Measurements from ENCODE around the gene MLH1.

Gene MLH1

GRCh38 chr3:36989568-36989967, 3.8 kb upstream of the MLH1 start:
- peak overlapping the region in 1 of 2 experiments; percentile 47 for H3K27ac ChIP-seq (ENCODE audit: insufficient read depth in 1 of 2, low read depth in 1 of 2, low read length in 2 of 2, poor library complexity in 1 of 2, severe bottlenecking in 2 of 2)
- DNase-seq: peak in 1 of 3 donors; percentile 18
- H3K36me3 ChIP-seq (ENCODE audit: control insufficient read depth in 4 of 4, insufficient read depth in 4 of 4, low read length in 3 of 4): peaks cover 17 to 47% (median 24%) of the 10 kb centered on the region in 4 experiments
- no peaks in the 10 kb centered on the region for H3K27me3 ChIP-seq (replicated peaks in 2 of 5; ENCODE audit: control insufficient read depth in 4 of 5, insufficient read depth in 5 of 5, low read length in 4 of 5)
- H3K4me3 ChIP-seq (ENCODE audit: control insufficient read depth in 1 of 7, extremely low read depth in 1 of 7, insufficient read depth in 4 of 7, low read depth in 2 of 7, low read length in 6 of 7): peak overlapping the region in 4 of 7 experiments; percentile 23 to 93 (median 46)
- POLR2A ChIA-PET: interaction anchor here (0.7 kb wide), 1 partner anchor 82 kb away, joined by 3 read pairs; no protein-coding TSS in a partner anchor
- peaks cover 35 to 54% (median 43%) of the 10 kb centered on the region in 4 experiments for H3K4me1 ChIP-seq (ENCODE audit: control extremely low read depth in 1 of 4, control insufficient read depth in 4 of 4, insufficient read depth in 4 of 4, low read length in 3 of 4)
- H3K9me3 ChIP-seq (ENCODE audit: control extremely low read depth in 1 of 5, control insufficient read depth in 4 of 5, insufficient read depth in 2 of 5, low read depth in 1 of 5, low read length in 4 of 5): no peaks in the 10 kb centered on the region
- CTCF ChIA-PET: interaction anchor here (0.6 to 2.7 kb wide), 8 partner anchors 10 to 113 kb away, joined by 3 to 7 read pairs (median 5); no protein-coding TSS in a partner anchor

GRCh38 chr3:36991147-36991546, 2.2 kb upstream of the MLH1 start:
- Histone ChIP-seq H3K9me3 (ENCODE audit: control extremely low read depth in 1 of 5, control insufficient read depth in 4 of 5, insufficient read depth in 2 of 5, low read depth in 1 of 5, low read length in 4 of 5) (no peaks in the 10 kb centered on the region), H3K4me1 (ENCODE audit: control extremely low read depth in 1 of 4, control insufficient read depth in 4 of 4, insufficient read depth in 4 of 4, low read length in 3 of 4) (peaks cover 35 to 55% (median 43%) of the 10 kb centered on the region in 4 experiments), H3K27me3 (replicated peaks in 2 of 5; ENCODE audit: control insufficient read depth in 4 of 5, insufficient read depth in 5 of 5, low read length in 4 of 5) (no peaks in the 10 kb centered on the region), H3K27ac (ENCODE audit: insufficient read depth in 1 of 2, low read depth in 1 of 2, low read length in 2 of 2, poor library complexity in 1 of 2, severe bottlenecking in 2 of 2) (peak overlapping the region; percentile 25 to 98), H3K4me3 (ENCODE audit: control insufficient read depth in 1 of 7, extremely low read depth in 1 of 7, insufficient read depth in 4 of 7, low read depth in 2 of 7, low read length in 6 of 7) (peak overlapping the region in 6 of 7 experiments; percentile 80 to 93 (median 86)), H3K36me3 (ENCODE audit: control insufficient read depth in 4 of 4, insufficient read depth in 4 of 4, low read length in 3 of 4) (peaks cover 6 to 36% (median 13%) of the 10 kb centered on the region in 4 experiments)
- CTCF ChIA-PET: interaction anchor here (2.0 kb wide), 2 partner anchors 34 to 47 kb away, joined by 7 read pairs; partner anchors contain the start of gene TRANK1
- WGBS (ENCODE audit: insufficient coverage): 100% methylated on average over 2 of the region's 3 CpGs
- POLR2A ChIA-PET: no interaction called here
- DNase-seq: no peak

- Histone ChIP-seq H3K4me1 (ENCODE audit: control extremely low read depth in 1 of 4, control insufficient read depth in 4 of 4, insufficient read depth in 4 of 4, low read length in 3 of 4) (peaks cover 35 to 55% (median 43%) of the 10 kb centered on the region in 4 experiments), H3K36me3 (ENCODE audit: control insufficient read depth in 4 of 4, insufficient read depth in 4 of 4, low read length in 3 of 4) (peaks cover 0 to 37% (median 12%) of the 10 kb centered on the region in 4 experiments), H3K9me3 (ENCODE audit: control extremely low read depth in 1 of 5, control insufficient read depth in 4 of 5, insufficient read depth in 2 of 5, low read depth in 1 of 5, low read length in 4 of 5) (no peaks in the 10 kb centered on the region), H3K27ac (ENCODE audit: insufficient read depth in 1 of 2, low read depth in 1 of 2, low read length in 2 of 2, poor library complexity in 1 of 2, severe bottlenecking in 2 of 2) (peak overlapping the region; percentile 92 to 98), H3K4me3 (ENCODE audit: control insufficient read depth in 1 of 7, extremely low read depth in 1 of 7, insufficient read depth in 4 of 7, low read depth in 2 of 7, low read length in 6 of 7) (peak overlapping the region; percentile 51 to 93 (median 85)), H3K27me3 (replicated peaks in 2 of 5; ENCODE audit: control insufficient read depth in 4 of 5, insufficient read depth in 5 of 5, low read length in 4 of 5) (no peaks in the 10 kb centered on the region)
- ChIA-PET POLR2A (interaction anchor here (1.2 to 1.6 kb wide), 3 partner anchors 13 to 48 kb away, joined by 3 to 5 read pairs (median 4); partner anchors contain the start of gene TRANK1), CTCF (interaction anchor here (0.8 to 2.1 kb wide), 6 partner anchors 10 to 88 kb away, joined by 3 to 7 read pairs (median 5); partner anchors contain the start of gene TRANK1)
- peak in 2 of 3 donors; percentile 50 to 63 for DNase-seq
- WGBS (ENCODE audit: insufficient coverage): 10% methylated on average over 20 of the region's 24 CpGs
These were observed 1.2 kb upstream of the MLH1 start for GRCh38 chr3:36991923-36992805.

GRCh38 chr3:36992806-36993325, 452 bp upstream of the MLH1 start, which contains the start of gene EPM2AIP1:
Gene EPM2AIP1, minus strand, starts transcription at chr3:36993131. Its CDS starts 54 bp downstream, at chr3:36993077.
- 0% methylated on average over 37 of the region's 48 CpGs for whole genome bisulfite sequencing (ENCODE audit: insufficient coverage)
- H3K4me3 ChIP-seq (ENCODE audit: control insufficient read depth in 1 of 7, extremely low read depth in 1 of 7, insufficient read depth in 4 of 7, low read depth in 2 of 7, low read length in 6 of 7): peak within 1 kb of the TSS; percentile 51 to 93 (median 85)
- no peaks in the 10 kb centered on the region for H3K27me3 ChIP-seq (replicated peaks in 2 of 5; ENCODE audit: control insufficient read depth in 4 of 5, insufficient read depth in 5 of 5, low read length in 4 of 5)
- peaks cover 0 to 37% (median 14%) of the 10 kb centered on the region in 4 experiments for H3K36me3 ChIP-seq (ENCODE audit: control insufficient read depth in 4 of 4, insufficient read depth in 4 of 4, low read length in 3 of 4)
- CTCF ChIA-PET: interaction anchor here (0.8 to 2.1 kb wide), 6 partner anchors 10 to 88 kb away, joined by 3 to 7 read pairs (median 4); partner anchors contain the start of gene TRANK1
- peaks cover 35 to 55% (median 43%) of the 10 kb centered on the region in 4 experiments for H3K4me1 ChIP-seq (ENCODE audit: control extremely low read depth in 1 of 4, control insufficient read depth in 4 of 4, insufficient read depth in 4 of 4, low read length in 3 of 4)
- H3K27ac ChIP-seq (ENCODE audit: insufficient read depth in 1 of 2, low read depth in 1 of 2, low read length in 2 of 2, poor library complexity in 1 of 2, severe bottlenecking in 2 of 2): peak within 1 kb of the TSS; percentile 97 to 98
- no peaks in the 10 kb centered on the region for H3K9me3 ChIP-seq (ENCODE audit: control extremely low read depth in 1 of 5, control insufficient read depth in 4 of 5, insufficient read depth in 2 of 5, low read depth in 1 of 5, low read length in 4 of 5)
- POLR2A ChIA-PET: interaction anchor here (0.7 to 1.6 kb wide), 5 partner anchors 12 to 186 kb away, joined by 3 to 5 read pairs (median 3); partner anchors contain the start of gene TRANK1
- DNase-seq: no peak

GRCh38 chr3:37014620-37015019, 21.3 kb downstream of the MLH1 start:
- Histone ChIP-seq H3K4me1 (ENCODE audit: control extremely low read depth in 1 of 4, control insufficient read depth in 4 of 4, insufficient read depth in 4 of 4, low read length in 3 of 4) (no peaks in the 10 kb centered on the region), H3K27me3 (replicated peaks in 2 of 5; ENCODE audit: control insufficient read depth in 4 of 5, insufficient read depth in 5 of 5, low read length in 4 of 5) (no peaks in the 10 kb centered on the region), H3K36me3 (ENCODE audit: control insufficient read depth in 4 of 4, insufficient read depth in 4 of 4, low read length in 3 of 4) (peaks cover 18 to 66% (median 46%) of the 10 kb centered on the region in 4 experiments), H3K27ac (ENCODE audit: insufficient read depth in 1 of 2, low read depth in 1 of 2, low read length in 2 of 2, poor library complexity in 1 of 2, severe bottlenecking in 2 of 2) (no peak overlapping the region), H3K4me3 (ENCODE audit: control insufficient read depth in 1 of 7, extremely low read depth in 1 of 7, insufficient read depth in 4 of 7, low read depth in 2 of 7, low read length in 6 of 7) (no peak overlapping the region), H3K9me3 (ENCODE audit: control extremely low read depth in 1 of 5, control insufficient read depth in 4 of 5, insufficient read depth in 2 of 5, low read depth in 1 of 5, low read length in 4 of 5) (no peaks in the 10 kb centered on the region)
- DNase-seq: no peak
- CTCF ChIA-PET: no interaction called here
- 100% methylated on average over 2 of the region's 2 CpGs for WGBS (ENCODE audit: insufficient coverage)
- POLR2A ChIA-PET: no interaction called here

- CTCF ChIA-PET: no interaction called here
- H3K36me3 ChIP-seq (ENCODE audit: control insufficient read depth in 4 of 4, insufficient read depth in 4 of 4, low read length in 3 of 4): peaks cover 25 to 74% (median 52%) of the 10 kb centered on the region in 4 experiments
- POLR2A ChIA-PET: no interaction called here
- H3K4me3 ChIP-seq (ENCODE audit: control insufficient read depth in 1 of 7, extremely low read depth in 1 of 7, insufficient read depth in 4 of 7, low read depth in 2 of 7, low read length in 6 of 7): no peak overlapping the region
- no peak for DNase-seq
- WGBS (ENCODE audit: insufficient coverage): 95% methylated on average over 5 of the region's 5 CpGs
- H3K27me3 ChIP-seq (replicated peaks in 2 of 5; ENCODE audit: control insufficient read depth in 4 of 5, insufficient read depth in 5 of 5, low read length in 4 of 5): no peaks in the 10 kb centered on the region
- H3K9me3 ChIP-seq (ENCODE audit: control extremely low read depth in 1 of 5, control insufficient read depth in 4 of 5, insufficient read depth in 2 of 5, low read depth in 1 of 5, low read length in 4 of 5): no peaks in the 10 kb centered on the region
- no peaks in the 10 kb centered on the region for H3K4me1 ChIP-seq (ENCODE audit: control extremely low read depth in 1 of 4, control insufficient read depth in 4 of 4, insufficient read depth in 4 of 4, low read length in 3 of 4)
- no peak overlapping the region for H3K27ac ChIP-seq (ENCODE audit: insufficient read depth in 1 of 2, low read depth in 1 of 2, low read length in 2 of 2, poor library complexity in 1 of 2, severe bottlenecking in 2 of 2)
These were observed 22.3 kb downstream of the MLH1 start for GRCh38 chr3:37015642-37016041.
